ENCODE results near the gene KRT7.
A peak's percentile ranks its signal among the peaks of the same experiment; 100 is the strongest.
"Not testable (repeated sequence)": the region's sequence is repeated elsewhere in the genome, so short reads cannot be mapped to it uniquely, and the experiment has no call there.

Gene KRT7

GRCh38 chr12:52278575-52279421 lies 45.8 kb downstream of the KRT7 start:
- peak; percentile 88 for DNase-seq (ENCODE audit: low spot score)

- peak; percentile 96 for DNase-seq (ENCODE audit: low spot score)
Observed at GRCh38 chr12:52279422-52280318, 46.6 kb downstream of the KRT7 start.

- peak; percentile 99 for DNase-seq (ENCODE audit: low spot score)
Observed at GRCh38 chr12:52280319-52280795, 47.3 kb downstream of the KRT7 start.

GRCh38 chr12:52280796-52281560 lies 47.9 kb downstream of the KRT7 start:
- peak; percentile 99 for DNase-seq (ENCODE audit: low spot score)

- DNase-seq (ENCODE audit: low spot score) = peak; percentile 58
Observed at GRCh38 chr12:52284562-52285171, 51.6 kb downstream of the KRT7 start.

- DNase-seq (ENCODE audit: low spot score) = peak; percentile 92
Observed at GRCh38 chr12:52285172-52285745, 52.2 kb downstream of the KRT7 start.

- no peak for DNase-seq (ENCODE audit: low spot score)
Observed at GRCh38 chr12:52285851-52286530, 52.9 kb downstream of the KRT7 start.

- not testable (repeated sequence) for DNase-seq (ENCODE audit: low spot score)
Observed at GRCh38 chr12:52286857-52287785, 54.1 kb downstream of the KRT7 start.

GRCh38 chr12:52287816-52288805 lies 55.1 kb downstream of the KRT7 start:
- DNase-seq (ENCODE audit: low spot score) = peak; percentile 70

- not testable (repeated sequence) for DNase-seq (ENCODE audit: low spot score)
Observed at GRCh38 chr12:52290483-52291134, 57.6 kb downstream of the KRT7 start.

GRCh38 chr12:52291267-52291935 lies 58.4 kb downstream of the KRT7 start, which contains the start of gene KRT81:
Gene KRT81, minus strand, starts transcription at chr12:52291534. Its CDS starts 69 bp downstream, at chr12:52291465.
- no peak for DNase-seq (ENCODE audit: low spot score)

- no peak for DNase-seq (ENCODE audit: low spot score)
Observed at GRCh38 chr12:52293926-52294325, 60.9 kb downstream of the KRT7 start.

GRCh38 chr12:52294803-52295202 lies 61.8 kb downstream of the KRT7 start:
- no peak for DNase-seq (ENCODE audit: low spot score)

GRCh38 chr12:52295663-52296062 lies 62.6 kb downstream of the KRT7 start:
- DNase-seq (ENCODE audit: low spot score) = no peak

GRCh38 chr12:52296572-52297215 lies 63.7 kb downstream of the KRT7 start:
- DNase-seq (ENCODE audit: low spot score) = no peak

All from kidney tubule cell (primary cell).